OCI-LY7 (cell line): ENCODE measurements around the gene FYN.

Experiments
- CTCF ChIP-seq: fragments of 200-600 bp; sonication (generic); conservative IDR thresholded peaks from 2 replicates; pipeline ENCODE4 v1.5.1; 2014; ENCODE audit warnings: mild to moderate bottlenecking, antibody characterized with exemption, low read length, moderate library complexity, mixed read lengths
- EZH2phosphoT487 ChIP-seq: fragments of 200-600 bp; sonication (generic); IDR thresholded peaks from 2 replicates; pipeline ENCODE4 v1.6.1; 2018; ENCODE audit warnings: low read depth, borderline replicate concordance, mild to moderate bottlenecking, mixed run types, antibody characterized with exemption, low read length, moderate library complexity, mixed read lengths

DNA sequence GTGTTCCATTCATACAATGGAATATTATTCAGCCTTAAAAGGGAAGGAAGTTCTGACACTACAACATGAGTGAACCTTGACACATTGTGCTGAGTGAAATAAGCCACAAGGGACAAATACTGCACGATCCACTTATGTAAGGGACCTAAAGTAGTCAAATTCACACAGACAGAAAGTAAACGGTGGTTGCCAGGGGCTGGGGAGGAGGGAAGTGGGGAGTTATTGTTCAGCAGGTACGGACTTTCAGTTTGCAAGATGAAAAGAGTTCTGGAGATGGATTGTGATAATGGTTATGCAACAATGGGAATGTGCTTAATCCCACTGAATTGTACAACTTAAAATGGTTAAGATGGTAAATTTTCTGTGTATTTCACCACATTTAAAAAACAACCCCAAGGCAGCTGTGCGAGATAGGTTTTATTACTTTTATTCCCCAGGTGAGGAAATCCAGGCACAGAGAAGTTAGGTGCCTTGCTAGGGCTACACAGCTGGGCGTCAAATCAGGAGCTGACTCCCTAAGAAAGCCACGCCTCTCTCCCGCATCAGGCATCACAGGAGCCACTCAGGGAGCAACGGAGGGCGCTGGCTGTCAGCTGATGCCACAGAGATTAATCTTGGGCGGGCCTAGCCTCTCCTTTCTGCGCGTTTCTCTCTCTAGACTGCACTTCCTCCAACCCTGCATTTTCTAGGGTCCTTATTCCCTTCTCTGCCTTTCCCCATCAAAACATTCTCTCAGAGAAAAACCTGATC lies 258.2 kb downstream of the FYN start:
- TF ChIP-seq CTCF, result no peak
- TF ChIP-seq EZH2phosphoT487, result no peak
